OCI-M2 (cell line): ENCODE measurements around the gene WEE1.

ENCODE experiments used
- DNase-seq: peaks from one replicate; lab custom pipeline; 2025; ENCODE audit not compliant: unreplicated experiment; lab: John Stamatoyannopoulos, UW

The WEE1 gene

GRCh38 chr11:9566561-9567063 is 6.9 kb upstream of the WEE1 start:
- no peak for DNase-seq

- no peak for DNase-seq
Measured at GRCh38 chr11:9567401-9567800, 6.1 kb upstream of the WEE1 start.

GRCh38 chr11:9568161-9568853 is 5.2 kb upstream of the WEE1 start:
- no peak for DNase-seq

- DNase-seq = no peak
Measured at GRCh38 chr11:9568854-9569587, 4.4 kb upstream of the WEE1 start.

- no peak for DNase-seq
Measured at GRCh38 chr11:9569588-9570164, 3.8 kb upstream of the WEE1 start.

GRCh38 chr11:9570313-9571025 is 3.0 kb upstream of the WEE1 start:
- DNase-seq = no peak

- no peak for DNase-seq
Measured at GRCh38 chr11:9571071-9571762, 2.3 kb upstream of the WEE1 start.

GRCh38 chr11:9571763-9572115 is 1.7 kb upstream of the WEE1 start:
- no peak for DNase-seq

- no peak for DNase-seq
Measured at GRCh38 chr11:9573775-9574621, 528 bp downstream of the WEE1 start.

- DNase-seq = no peak
Measured at GRCh38 chr11:9574622-9575259, 1.3 kb downstream of the WEE1 start.

- no peak for DNase-seq
Measured at GRCh38 chr11:9575260-9576240, 2.1 kb downstream of the WEE1 start.

- DNase-seq = no peak
Measured at GRCh38 chr11:9576701-9577381, 3.4 kb downstream of the WEE1 start.

- DNase-seq = no peak
Measured at GRCh38 chr11:9577556-9577955, 4.1 kb downstream of the WEE1 start.

- no peak for DNase-seq
Measured at GRCh38 chr11:9580894-9581293, 7.4 kb downstream of the WEE1 start.

GRCh38 chr11:9581556-9582161 is 8.2 kb downstream of the WEE1 start:
- no peak for DNase-seq

- no peak for DNase-seq
Measured at GRCh38 chr11:9590717-9591116, 17.2 kb downstream of the WEE1 start.

GRCh38 chr11:9594267-9595046 is 21.0 kb downstream of the WEE1 start:
- no peak for DNase-seq
